ENCODE data around the gene TRABD2A.
"Not testable (repeated sequence)": the region's sequence is repeated elsewhere in the genome, so short reads cannot be mapped to it uniquely, and the experiment has no call there.

The TRABD2A gene

GRCh38 chr2:84782717-84783442, 98.0 kb downstream of the TRABD2A start:
- Histone ChIP-seq H3K4me3 (ENCODE audit: low read depth in 1 of 2, low read length in 2 of 2) (no peak overlapping the region), H3K27me3 (ENCODE audit: control insufficient read depth in 1 of 2, insufficient read depth in 2 of 2, low read length in 2 of 2) (no peaks in the 10 kb centered on the region), H3K9ac (ENCODE audit: low read length) (no peak overlapping the region), H3K27ac (ENCODE audit: low read depth, low read length) (no peak overlapping the region), H3K4me1 (ENCODE audit: insufficient read depth, low read length) (no peaks in the 10 kb centered on the region), H3K9me3 (ENCODE audit: low read length) (no peaks in the 10 kb centered on the region), H3K36me3 (ENCODE audit: insufficient read depth, low read length) (no peaks in the 10 kb centered on the region)

GRCh38 chr2:84781942-84782716, 98.8 kb downstream of the TRABD2A start:
- no peak overlapping the region for H3K4me3 ChIP-seq (ENCODE audit: low read depth in 1 of 2, low read length in 2 of 2)
- no peaks in the 10 kb centered on the region for H3K4me1 ChIP-seq (ENCODE audit: insufficient read depth, low read length)
- H3K27me3 ChIP-seq (ENCODE audit: control insufficient read depth in 1 of 2, insufficient read depth in 2 of 2, low read length in 2 of 2): no peaks in the 10 kb centered on the region
- H3K36me3 ChIP-seq (ENCODE audit: insufficient read depth, low read length): no peaks in the 10 kb centered on the region
- no peak overlapping the region for H3K27ac ChIP-seq (ENCODE audit: low read depth, low read length)
- H3K9ac ChIP-seq (ENCODE audit: low read length): no peak overlapping the region
- H3K9me3 ChIP-seq (ENCODE audit: low read length): no peaks in the 10 kb centered on the region

DNA sequence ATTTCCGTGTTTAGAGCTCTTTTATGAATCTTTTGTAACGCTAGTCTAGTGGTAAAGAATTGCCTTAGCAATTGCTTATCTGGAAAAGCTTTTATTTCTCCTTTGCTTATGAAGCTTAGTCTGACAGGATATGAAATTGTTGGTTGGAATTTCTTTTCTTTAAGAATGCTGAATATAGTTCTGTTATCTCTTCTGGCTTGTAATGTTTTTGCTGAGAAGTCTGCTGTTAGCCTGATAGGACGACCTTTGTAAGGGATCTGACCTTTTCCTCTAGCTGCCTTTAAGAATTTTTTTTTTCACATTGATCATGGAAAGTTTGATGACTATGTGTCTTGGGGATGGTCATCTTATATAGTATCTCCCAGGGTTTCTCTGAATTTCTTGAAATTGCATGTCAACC, 101.1 kb downstream of the TRABD2A start:
- H3K9ac ChIP-seq (ENCODE audit: low read length): no peak overlapping the region
- no peak overlapping the region for H3K27ac ChIP-seq (ENCODE audit: low read depth, low read length)
- no peak overlapping the region for H3K4me3 ChIP-seq (ENCODE audit: low read depth in 1 of 2, low read length in 2 of 2)
- no peaks in the 10 kb centered on the region for H3K9me3 ChIP-seq (ENCODE audit: low read length)
- H3K36me3 ChIP-seq (ENCODE audit: insufficient read depth, low read length): no peaks in the 10 kb centered on the region
- H3K4me1 ChIP-seq (ENCODE audit: insufficient read depth, low read length): no peaks in the 10 kb centered on the region
- no peaks in the 10 kb centered on the region for H3K27me3 ChIP-seq (ENCODE audit: control insufficient read depth in 1 of 2, insufficient read depth in 2 of 2, low read length in 2 of 2)

GRCh38 chr2:84778911-84779690, 101.8 kb downstream of the TRABD2A start:
- H3K4me3 ChIP-seq (ENCODE audit: low read depth in 1 of 2, low read length in 2 of 2): no peak overlapping the region
- H3K4me1 ChIP-seq (ENCODE audit: insufficient read depth, low read length): no peaks in the 10 kb centered on the region
- H3K9ac ChIP-seq (ENCODE audit: low read length): no peak overlapping the region
- H3K36me3 ChIP-seq (ENCODE audit: insufficient read depth, low read length): no peaks in the 10 kb centered on the region
- no peaks in the 10 kb centered on the region for H3K9me3 ChIP-seq (ENCODE audit: low read length)
- no peaks in the 10 kb centered on the region for H3K27me3 ChIP-seq (ENCODE audit: control insufficient read depth in 1 of 2, insufficient read depth in 2 of 2, low read length in 2 of 2)
- H3K27ac ChIP-seq (ENCODE audit: low read depth, low read length): no peak overlapping the region

GRCh38 chr2:84776011-84776410, 104.9 kb downstream of the TRABD2A start:
- Histone ChIP-seq H3K9ac (ENCODE audit: low read length) (no peak overlapping the region), H3K4me1 (ENCODE audit: insufficient read depth, low read length) (no peaks in the 10 kb centered on the region), H3K27ac (ENCODE audit: low read depth, low read length) (no peak overlapping the region), H3K27me3 (ENCODE audit: control insufficient read depth in 1 of 2, insufficient read depth in 2 of 2, low read length in 2 of 2) (no peaks in the 10 kb centered on the region), H3K9me3 (ENCODE audit: low read length) (no peaks in the 10 kb centered on the region), H3K36me3 (ENCODE audit: insufficient read depth, low read length) (no peaks in the 10 kb centered on the region), H3K4me3 (ENCODE audit: low read depth in 1 of 2, low read length in 2 of 2) (no peak overlapping the region)

GRCh38 chr2:84773562-84773961, 107.3 kb downstream of the TRABD2A start:
- not testable (repeated sequence) for H3K4me1 ChIP-seq (ENCODE audit: insufficient read depth, low read length); H3K27me3 ChIP-seq (ENCODE audit: control insufficient read depth in 1 of 2, insufficient read depth in 2 of 2, low read length in 2 of 2); H3K9me3 ChIP-seq (ENCODE audit: low read length); H3K27ac ChIP-seq (ENCODE audit: low read depth, low read length); H3K36me3 ChIP-seq (ENCODE audit: insufficient read depth, low read length); H3K4me3 ChIP-seq (ENCODE audit: low read depth in 1 of 2, low read length in 2 of 2); H3K9ac ChIP-seq (ENCODE audit: low read length)
